Caco-2 (cell line): Measurements from ENCODE around the gene USP13. TPM values are rescaled to one million over a fixed set of nuclear protein-coding genes. Genes with fewer than 3 reads are reported as not detected.

Experiments
- BruUV-seq: library from RNA; stranded (reverse); fragments of 400-500 nt; replicated peaks from 2 replicates; lab custom pipeline; 2021; lab: Mats Ljungman, UMichigan
- CTCF ChIA-PET: fragments of 300-600 bp; sonication (Branson Sonifier 250); formaldehyde crosslinking; loops from one replicate; lab custom pipeline; 2022; ENCODE audit warnings: antibody characterized with exemption; lab: Charles Lee
- POLR2A ChIA-PET: fragments of 300-600 bp; sonication (Branson Sonifier 250); formaldehyde crosslinking; loops from one replicate; lab custom pipeline; 2022; ENCODE audit warnings: antibody characterized with exemption; lab: Charles Lee
- DNase-seq, 2 experiments: peaks; one replicate each; pipeline versions ENCODE4 v3.0.0 to v3.0.0-alpha.2; 2020 to 2022
- H3K27me3 ChIP-seq: replicated peaks from 2 replicates; pipeline ENCODE4 v1.6.0; 2011; ENCODE audit warnings: low read length; ENCODE audit not compliant: control insufficient read depth, insufficient read depth
- H3K36me3 ChIP-seq: 2 replicates; pipeline ENCODE4 v1.5.1; 2011; ENCODE audit warnings: low read length; ENCODE audit not compliant: control insufficient read depth, insufficient read depth
- H3K4me1 ChIP-seq: fragments of 250-450 bp; sonication (Bioruptor Pico); 2 replicates; pipeline ENCODE4 v1.5.1; 2020; ENCODE audit warnings: mild to moderate bottlenecking
- H3K4me3 ChIP-seq: 2 replicates; pipeline ENCODE4 v1.5.1; 2011; ENCODE audit warnings: low read depth, mild to moderate bottlenecking, control low read depth, low read length
- H3K9me3 ChIP-seq: fragments of 250-450 bp; sonication (Bioruptor Pico); 2 replicates; pipeline ENCODE4 v1.5.1; 2020; ENCODE audit warnings: mild to moderate bottlenecking, moderate library complexity
- H3K27ac Mint-ChIP-seq: one replicate; pipeline ENCODE4 v1.8.0; 2022; ENCODE audit warnings: mixed read lengths; ENCODE audit not compliant: unreplicated experiment
- H3K27me3 Mint-ChIP-seq: one replicate; pipeline ENCODE4 v1.8.0; 2022; ENCODE audit warnings: mixed read lengths; ENCODE audit not compliant: insufficient read depth, unreplicated experiment
- H3K36me3 Mint-ChIP-seq: one replicate; pipeline ENCODE4 v1.8.0; 2022; ENCODE audit warnings: mild to moderate bottlenecking, mixed read lengths; ENCODE audit not compliant: insufficient read depth, unreplicated experiment
- H3K4me1 Mint-ChIP-seq: one replicate; pipeline ENCODE4 v1.8.0; 2022; ENCODE audit warnings: low read depth, mixed read lengths; ENCODE audit not compliant: unreplicated experiment
- H3K4me3 Mint-ChIP-seq: one replicate; pipeline ENCODE4 v1.8.0; 2022; ENCODE audit warnings: mild to moderate bottlenecking, moderate library complexity, mixed read lengths; ENCODE audit not compliant: unreplicated experiment
- H3K9me3 Mint-ChIP-seq: one replicate; pipeline ENCODE4 v1.8.0; 2022; ENCODE audit warnings: mixed read lengths; ENCODE audit not compliant: unreplicated experiment
- CTCF ChIP-seq, 2 experiments: fragments of 200-600 bp in 1 of 2; IDR thresholded peaks; 1 replicate in 1 of 2; 2 replicates in 1 of 2; pipeline versions ENCODE4 v1.5.1 to v1.8.0; 2011 to 2022; ENCODE audit warnings: antibody characterized with exemption in 1 of 2, control low read depth in 1 of 2, inconsistent platforms in 1 of 2, low read depth in 1 of 2, low read length in 1 of 2, mild to moderate bottlenecking in 1 of 2, moderate library complexity in 1 of 2; ENCODE audit not compliant: insufficient read depth in 1 of 2, severe bottlenecking in 1 of 2, unreplicated experiment in 1 of 2
- intact Hi-C: fragments of 100-400 bp; cut with micrococcal nuclease; formaldehyde crosslinking; loops from one replicate; pipeline ENCODE4 v1.10.0; 2022; ENCODE audit not compliant: unreplicated experiment
- total RNA-seq: library from RNA; stranded (reverse); gene quantifications from 2 replicates; pipeline ENCODE4 v1.2.3, GENCODE V29; 2022

The USP13 gene
- total RNA-seq, 1 experiment from 2014 or later = 16.2 TPM

GRCh38 chr3:179822296-179822695 lies 169.5 kb downstream of the USP13 start:
- no peak for DNase-seq
- Histone ChIP-seq H3K9me3 (no peaks in the 10 kb centered on the region), H3K36me3 (no peaks in the 10 kb centered on the region), H3K27me3 (no peaks in the 10 kb centered on the region), H3K4me1 (no peaks in the 10 kb centered on the region), H3K4me3 (no peak overlapping the region)
- Mint-ChIP-seq H3K27me3 (peaks cover 2% of the 10 kb centered on the region), H3K4me1 (no peaks in the 10 kb centered on the region), H3K27ac (no peak overlapping the region), H3K4me3 (no peak overlapping the region), H3K36me3 (no peaks in the 10 kb centered on the region), H3K9me3 (no peaks in the 10 kb centered on the region)
- no TSS peak for BruUV-seq
- intact Hi-C loops = no loop called here
- TF ChIP-seq CTCF (IDR thresholded peaks at IDR 0.05; ENCODE audit: insufficient read depth in 1 of 2, low read depth in 1 of 2, low read length in 1 of 2, severe bottlenecking in 1 of 2, unreplicated experiment in 1 of 2) = no peak
- ChIA-PET CTCF (interaction anchor here (0.9 kb wide), 1 partner anchor 11 kb away, joined by 3 read pairs; no protein-coding TSS in a partner anchor), POLR2A (no interaction called here)

GRCh38 chr3:179825527-179826246 lies 172.8 kb downstream of the USP13 start:
- Mint-ChIP-seq H3K27ac (no peak overlapping the region), H3K9me3 (no peaks in the 10 kb centered on the region), H3K4me3 (no peak overlapping the region), H3K27me3 (peaks cover 2% of the 10 kb centered on the region), H3K4me1 (no peaks in the 10 kb centered on the region), H3K36me3 (no peaks in the 10 kb centered on the region)
- no TSS peak for BruUV-seq
- H3K36me3 ChIP-seq = no peaks in the 10 kb centered on the region
- no peak overlapping the region for H3K4me3 ChIP-seq
- DNase-seq = no peak
- no peaks in the 10 kb centered on the region for H3K9me3 ChIP-seq
- no peaks in the 10 kb centered on the region for H3K4me1 ChIP-seq
- TF ChIP-seq CTCF (IDR thresholded peaks at IDR 0.05; ENCODE audit: insufficient read depth in 1 of 2, low read depth in 1 of 2, low read length in 1 of 2, severe bottlenecking in 1 of 2, unreplicated experiment in 1 of 2) = no peak
- CTCF ChIA-PET = no interaction called here
- POLR2A ChIA-PET = no interaction called here
- intact Hi-C loops = no loop called here
- H3K27me3 ChIP-seq = no peaks in the 10 kb centered on the region

- Histone ChIP-seq H3K27me3 (no peaks in the 10 kb centered on the region), H3K36me3 (no peaks in the 10 kb centered on the region), H3K4me1 (no peaks in the 10 kb centered on the region), H3K9me3 (no peaks in the 10 kb centered on the region), H3K4me3 (no peak overlapping the region)
- ChIA-PET CTCF (no interaction called here), POLR2A (no interaction called here)
- H3K4me3 Mint-ChIP-seq = no peak overlapping the region
- H3K27ac Mint-ChIP-seq = no peak overlapping the region
- no TSS peak for BruUV-seq
- intact Hi-C loops = no loop called here
- TF ChIP-seq CTCF (IDR thresholded peaks at IDR 0.05; ENCODE audit: insufficient read depth in 1 of 2, low read depth in 1 of 2, low read length in 1 of 2, severe bottlenecking in 1 of 2, unreplicated experiment in 1 of 2) = no peak
- peaks cover 2% of the 10 kb centered on the region for H3K27me3 Mint-ChIP-seq
- no peaks in the 10 kb centered on the region for H3K36me3 Mint-ChIP-seq
- H3K9me3 Mint-ChIP-seq = no peaks in the 10 kb centered on the region
- DNase-seq = no peak
- no peaks in the 10 kb centered on the region for H3K4me1 Mint-ChIP-seq
These were observed 173.4 kb downstream of the USP13 start for GRCh38 chr3:179826247-179826637.
